COLO829 (cell line): ENCODE results near the gene GADD45A.
"Not testable (repeated sequence)": the region's sequence is repeated elsewhere in the genome, so short reads cannot be mapped to it uniquely, and the experiment has no call there.

Experiments
- DNase-seq: peaks from one replicate; pipeline ENCODE4 v3.0.0; 2012; ENCODE audit warnings: low spot score

GADD45A gene, protein sequence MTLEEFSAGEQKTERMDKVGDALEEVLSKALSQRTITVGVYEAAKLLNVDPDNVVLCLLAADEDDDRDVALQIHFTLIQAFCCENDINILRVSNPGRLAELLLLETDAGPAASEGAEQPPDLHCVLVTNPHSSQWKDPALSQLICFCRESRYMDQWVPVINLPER

GRCh38 chr1:67685067-67685557, at the start of gene GADD45A:
Gene GADD45A, plus strand, starts transcription at chr1:67685201. Its CDS starts 294 bp downstream, at chr1:67685495.
- peak; percentile 98 for DNase-seq

- no peak for DNase-seq
These were observed 48.9 kb upstream of the GADD45A start for GRCh38 chr1:67636146-67636545.

DNA sequence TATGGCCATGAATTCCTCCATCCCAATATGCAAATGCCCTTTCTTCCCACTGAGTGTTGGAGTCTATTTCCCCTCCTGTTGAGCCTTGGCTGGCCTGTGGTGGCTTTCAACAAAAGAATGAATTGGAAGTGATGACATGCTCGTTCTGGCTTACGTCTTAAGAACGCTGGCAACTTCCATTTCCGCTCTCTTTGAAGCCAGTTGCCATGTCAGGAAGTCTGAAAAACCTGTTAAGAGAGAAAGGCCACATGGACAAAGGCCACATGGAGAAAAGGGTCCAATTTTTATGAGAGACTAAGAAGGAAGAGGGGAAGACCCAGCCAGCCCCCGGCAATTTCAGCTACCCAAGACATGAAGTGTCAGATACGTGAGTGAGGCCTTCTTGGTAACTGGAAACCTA, 45.6 kb upstream of the GADD45A start:
- no peak for DNase-seq

DNA sequence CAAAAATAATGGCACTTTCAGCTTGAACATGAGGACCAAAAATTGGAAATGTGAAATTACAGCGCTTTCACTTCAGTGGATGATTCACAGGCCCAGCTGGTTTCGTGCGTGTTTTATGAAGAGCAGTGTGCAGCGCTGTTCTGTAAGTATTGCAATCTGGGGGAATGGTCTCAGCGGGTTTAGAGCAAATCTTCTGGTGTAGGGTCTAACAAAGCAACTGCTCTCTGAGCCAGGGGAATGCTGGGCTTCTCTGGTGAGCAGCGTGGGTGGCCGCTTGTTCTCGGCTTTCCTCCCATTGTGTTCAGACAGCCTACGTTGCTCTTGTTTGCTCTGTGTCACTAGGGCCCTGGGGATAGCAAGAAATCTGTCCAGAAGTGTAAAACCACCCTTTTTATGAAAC, 42.4 kb upstream of the GADD45A start:
- no peak for DNase-seq

DNA sequence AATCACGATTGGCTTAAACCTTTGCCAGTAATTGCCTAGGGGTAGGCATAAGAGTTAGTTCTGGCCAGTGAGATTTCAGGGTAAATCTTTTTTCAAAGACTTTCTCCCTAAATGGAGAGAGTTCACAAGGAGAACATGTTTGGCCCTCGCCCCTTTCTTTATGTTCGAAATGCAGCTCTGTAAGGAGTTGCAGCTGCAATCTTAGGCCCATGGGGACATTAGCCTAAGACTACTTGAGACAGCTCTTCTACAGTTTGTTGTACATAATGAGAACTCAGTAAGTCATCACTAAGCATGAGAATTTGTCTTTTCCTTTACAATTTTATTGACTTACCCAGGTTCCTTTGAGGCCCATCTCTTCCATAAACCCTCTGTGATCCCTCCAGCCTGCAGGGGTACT, 40.4 kb upstream of the GADD45A start:
- DNase-seq = no peak

GRCh38 chr1:67645495-67646144, 39.4 kb upstream of the GADD45A start:
- DNase-seq = no peak

DNA sequence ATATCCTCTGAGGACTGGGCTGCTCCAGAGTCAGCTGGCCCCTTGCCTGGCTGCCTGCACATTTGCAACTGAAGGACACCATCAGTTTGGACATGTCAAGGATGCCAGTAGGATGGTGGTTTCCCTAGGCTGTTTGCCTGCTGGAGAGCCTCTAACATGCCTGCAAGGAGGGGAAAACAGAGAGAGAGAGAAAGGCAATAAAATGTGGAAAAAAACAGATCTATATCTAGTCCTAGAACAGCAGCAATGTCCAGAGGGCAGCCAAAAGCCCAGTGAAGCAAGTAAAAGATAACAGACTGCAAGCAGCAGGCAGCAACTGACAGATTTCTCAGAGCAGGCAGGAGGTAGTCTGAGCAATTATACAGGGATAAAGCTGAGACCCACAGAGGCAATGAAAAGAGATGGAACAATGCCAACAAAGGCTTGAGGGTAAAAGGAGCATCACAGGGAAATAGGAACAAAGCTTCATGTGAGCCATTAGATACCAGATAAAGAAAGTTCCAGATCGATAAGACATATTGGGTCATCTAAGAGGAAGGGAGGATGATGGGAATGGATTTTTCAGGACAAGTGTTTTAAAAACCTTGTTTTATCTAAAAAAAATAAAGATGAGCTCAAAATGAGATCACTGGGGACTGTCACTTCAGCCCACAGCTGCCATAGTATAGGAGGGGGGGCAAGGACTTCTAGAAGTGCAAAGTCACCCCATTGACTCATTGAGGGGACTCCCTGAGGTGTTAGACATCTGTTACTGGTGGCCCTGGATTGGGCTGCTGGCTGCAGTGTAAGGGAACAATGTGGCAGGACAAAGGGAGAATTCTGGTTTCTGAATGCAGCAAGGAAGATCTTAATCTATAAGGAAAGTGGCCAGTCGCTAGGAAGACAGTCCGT, 38.6 kb upstream of the GADD45A start:
- no peak for DNase-seq

DNA sequence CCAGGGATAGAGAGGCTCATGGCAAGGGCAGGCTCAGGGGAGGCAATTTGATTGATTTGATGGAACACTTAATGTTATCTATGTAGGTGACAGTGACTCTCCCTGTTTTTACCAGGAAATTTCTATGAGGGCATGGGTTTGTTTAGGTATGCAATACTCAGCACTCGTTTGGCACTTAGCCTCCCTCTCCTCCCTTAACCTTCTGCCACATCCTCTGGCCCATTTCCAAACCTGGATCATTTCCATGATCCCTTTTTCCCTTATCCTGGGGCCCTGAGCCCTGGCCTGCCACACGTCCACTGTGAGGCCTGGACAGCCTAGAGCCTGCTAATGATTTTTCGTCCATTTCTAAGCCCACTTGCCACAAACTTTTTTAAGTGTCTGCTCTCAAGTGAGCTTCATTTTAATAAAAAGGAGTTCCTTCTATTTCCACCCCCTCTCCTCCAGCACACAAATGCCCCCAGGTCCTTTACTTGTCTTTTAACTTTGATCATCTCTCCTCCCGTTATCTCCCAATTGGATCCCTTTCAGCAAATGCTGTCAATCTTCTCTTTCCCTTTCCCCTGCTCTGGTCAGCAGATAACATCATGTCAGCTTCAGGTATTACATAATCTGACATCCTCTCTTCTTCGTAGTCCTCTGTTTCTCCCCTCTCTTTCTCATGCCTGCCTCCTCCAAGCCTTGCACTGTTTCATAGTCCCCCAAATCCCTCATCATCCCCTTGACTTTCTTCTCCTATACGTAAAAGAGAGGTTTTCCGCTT, 37.8 kb upstream of the GADD45A start:
- DNase-seq = no peak

- DNase-seq = no peak
These were observed 37.1 kb upstream of the GADD45A start for GRCh38 chr1:67647814-67648358.

- DNase-seq = no peak
These were observed 36.2 kb upstream of the GADD45A start for GRCh38 chr1:67648582-67649326.

GRCh38 chr1:67650061-67650460, 34.9 kb upstream of the GADD45A start:
- DNase-seq = no peak

- no peak for DNase-seq
These were observed 34.0 kb upstream of the GADD45A start for GRCh38 chr1:67651031-67651430.

GRCh38 chr1:67652800-67653199, 32.2 kb upstream of the GADD45A start:
- DNase-seq = no peak

DNA sequence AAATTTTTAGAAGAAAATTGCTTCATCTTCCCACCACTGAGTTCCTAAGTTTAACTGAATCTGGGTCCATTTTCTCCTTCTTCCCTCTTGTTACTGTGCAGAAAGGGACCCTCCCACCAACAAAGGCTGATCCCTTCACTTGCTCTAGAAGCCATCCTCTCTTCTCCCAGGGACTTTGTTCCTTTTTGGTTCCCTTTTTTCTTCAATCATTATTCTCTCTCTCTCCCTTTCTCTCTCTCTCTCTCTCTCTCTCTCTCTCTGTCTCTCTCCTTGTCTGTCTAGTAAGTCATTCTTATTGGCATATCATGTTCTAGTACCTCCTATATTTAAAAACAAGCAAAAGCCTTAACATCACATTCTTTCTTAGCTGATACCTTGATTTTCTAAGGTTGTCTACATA, 31.7 kb upstream of the GADD45A start:
- DNase-seq = no peak

DNA sequence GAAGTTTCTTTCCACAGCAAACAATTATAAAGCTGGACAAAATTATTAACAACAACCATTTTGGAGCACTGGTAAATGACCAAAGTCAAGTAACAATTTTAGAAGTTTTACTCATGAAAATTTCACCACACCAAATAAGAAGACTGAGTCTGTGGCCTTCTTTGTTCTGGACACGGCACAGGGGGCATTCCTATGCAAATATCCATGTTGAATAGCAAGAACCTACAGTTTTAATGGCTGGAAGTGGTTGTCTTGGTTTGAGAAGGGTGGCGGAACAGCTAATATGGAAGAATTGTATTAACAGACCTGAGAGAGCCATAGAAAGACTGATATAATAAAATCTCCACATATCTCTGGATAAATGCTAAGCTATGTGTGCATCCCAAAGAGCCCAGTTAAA, 29.4 kb upstream of the GADD45A start:
- no peak for DNase-seq

DNA sequence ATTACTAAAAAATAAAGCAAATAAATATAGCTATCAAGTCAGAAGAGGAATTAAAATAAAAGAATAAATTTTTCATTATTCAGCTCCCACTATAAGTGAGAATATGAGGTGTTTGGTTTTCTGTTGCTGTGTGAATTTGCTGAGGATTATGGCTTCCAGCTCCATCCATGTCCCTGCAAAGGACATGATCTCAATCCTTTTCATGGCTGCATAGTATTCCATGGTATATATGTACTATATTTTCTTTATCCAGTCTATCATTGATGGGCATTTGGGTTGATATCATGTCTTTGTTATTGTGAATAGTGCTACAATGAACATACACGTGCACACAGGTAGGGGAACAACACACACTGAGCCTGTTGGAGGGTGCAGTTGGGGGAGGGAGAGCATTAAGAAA, 27.8 kb upstream of the GADD45A start:
- DNase-seq = not testable (repeated sequence)

- DNase-seq = no peak
These were observed 25.8 kb upstream of the GADD45A start for GRCh38 chr1:67659229-67659628.

DNA sequence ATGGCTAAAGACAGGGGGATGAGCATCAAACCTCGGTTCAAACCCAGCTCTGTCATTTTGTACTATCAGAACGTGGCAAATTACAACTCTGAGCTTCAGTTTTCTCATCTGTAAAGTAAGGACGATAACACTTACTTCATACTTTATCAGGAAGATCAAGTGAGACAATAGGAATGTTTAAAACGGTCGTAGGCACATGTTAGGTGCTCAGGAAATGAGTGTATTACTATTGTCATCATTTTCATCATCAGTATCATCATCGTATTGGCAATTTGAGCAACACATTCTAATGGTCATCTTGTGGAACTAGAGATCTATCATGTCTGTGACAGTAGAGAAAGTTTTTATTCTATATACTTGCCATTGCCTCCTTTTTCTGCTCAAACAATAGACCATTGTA, 22.1 kb upstream of the GADD45A start:
- DNase-seq = no peak

GRCh38 chr1:67664048-67664447, 21.0 kb upstream of the GADD45A start:
- DNase-seq = no peak

DNA sequence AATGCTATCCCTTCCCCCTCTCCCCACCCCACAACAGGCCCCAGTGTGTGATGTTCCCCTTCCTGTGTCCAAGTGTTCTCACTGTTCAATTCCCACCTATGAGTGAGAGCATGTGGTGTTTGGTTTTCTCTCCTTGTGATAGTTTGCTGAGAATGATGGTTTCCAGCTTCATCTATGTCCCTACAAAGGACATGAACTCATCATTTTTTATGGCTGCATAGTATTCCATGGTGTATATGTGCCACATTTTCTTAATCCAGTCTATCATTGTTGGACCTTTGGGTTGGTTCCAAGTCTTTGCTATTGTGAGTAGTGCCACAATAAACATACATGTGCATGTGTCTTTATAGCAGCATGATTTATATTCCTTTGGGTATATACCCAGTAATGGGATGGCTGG, 19.7 kb upstream of the GADD45A start:
- not testable (repeated sequence) for DNase-seq

DNA sequence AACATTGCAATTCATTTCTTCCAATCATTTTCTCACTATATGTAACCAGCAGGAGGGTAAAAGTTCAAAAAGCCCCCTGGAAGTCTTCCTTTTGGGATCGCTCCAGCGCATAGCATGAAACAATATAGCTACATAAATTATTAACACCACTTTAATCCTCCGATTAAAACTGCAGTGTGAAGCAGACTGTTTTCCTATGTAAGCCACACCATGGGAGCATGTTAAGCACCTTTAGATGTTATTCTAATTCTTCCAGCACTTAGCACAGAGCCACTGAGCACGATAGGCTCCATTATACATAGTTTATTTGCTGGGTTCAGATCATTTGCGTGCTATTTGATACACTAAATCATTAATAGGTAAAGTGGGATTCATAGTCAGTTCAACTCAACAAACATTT, 18.4 kb upstream of the GADD45A start:
- DNase-seq = no peak
